SK-N-SH (cell line): ENCODE results near the gene HOXD10. TPM values are rescaled to one million over a fixed set of nuclear protein-coding genes. Genes with fewer than 3 reads are reported as not detected.

ENCODE experiments used
- CTCF ChIA-PET: fragments of 300-600, 350-600 bp; formaldehyde crosslinking; extraction: SDS; loops from one replicate; lab custom pipeline; 2021; lab: Yijun Ruan, JAX
- POLR2A ChIA-PET: fragments of 350-600 bp; sonication (Branson Sonifier 250); formaldehyde crosslinking; extraction: SDS; loops from one replicate; lab custom pipeline; 2020; ENCODE audit warnings: antibody characterized with exemption, inconsistent platforms; lab: Yijun Ruan, JAX
- DNase-seq: peaks from one replicate; pipeline ENCODE4 v3.0.0; 2012
- H2AFZ ChIP-seq: fragments of 200-600 bp; sonication (generic); 2 replicates; pipeline ENCODE4 v1.8.1; 2016; ENCODE audit warnings: antibody characterized with exemption, mild to moderate bottlenecking, low read depth
- H3F3A ChIP-seq: fragments of 200-600 bp; sonication (generic); replicated peaks from 2 replicates; pipeline ENCODE3; 2016; ENCODE audit warnings: antibody characterized with exemption, mild to moderate bottlenecking; ENCODE audit not compliant: insufficient read depth
- H3K27ac ChIP-seq, 2 experiments: fragments of 200-500 bp in 1 of 2; fragments of 200-600 bp in 1 of 2; sonication (Bioruptor generic) in 1 of 2; sonication (generic), shearing (Covaris generic) in 1 of 2; 2 replicates each; pipeline versions ENCODE4 v1.5.1 to v1.6.1; 2014 to 2016; ENCODE audit warnings: low read depth in 2 of 2, inconsistent platforms in 1 of 2, low read length in 1 of 2, mild to moderate bottlenecking in 1 of 2, mixed read lengths in 1 of 2
- H3K27me3 ChIP-seq: fragments of 200-600 bp; sonication (generic), shearing (Covaris generic); 2 replicates; pipeline ENCODE4 v1.6.1; 2016; ENCODE audit warnings: mixed run types; ENCODE audit not compliant: insufficient read depth
- H3K36me3 ChIP-seq, 2 experiments: fragments of 200-500 bp in 1 of 2; fragments of 200-600 bp in 1 of 2; sonication (Bioruptor generic) in 1 of 2; sonication (generic) in 1 of 2; replicated peaks in 1 of 2; 2 replicates each; pipeline versions ENCODE3 to v1.5.1; 2014 to 2016; ENCODE audit warnings: low read length in 1 of 2, mild to moderate bottlenecking in 1 of 2; ENCODE audit not compliant: insufficient read depth in 2 of 2, control insufficient read depth in 1 of 2
- H3K4me1 ChIP-seq, 2 experiments: fragments of 200-500 bp in 1 of 2; fragments of 200-600 bp in 1 of 2; sonication (Bioruptor generic) in 1 of 2; sonication (generic), shearing (Covaris generic) in 1 of 2; 2 replicates each; pipeline versions ENCODE4 v1.5.1 to v1.6.1; 2014 to 2016; ENCODE audit warnings: low read depth in 1 of 2, low read length in 1 of 2, mixed run types in 1 of 2; ENCODE audit not compliant: insufficient read depth in 2 of 2, control insufficient read depth in 1 of 2
- H3K4me2 ChIP-seq: fragments of 200-600 bp; sonication (generic), shearing (Covaris generic); 2 replicates; pipeline ENCODE4 v1.6.1; 2017; ENCODE audit warnings: mixed run types
- H3K4me3 ChIP-seq, 2 experiments: fragments of 200-500 bp in 1 of 2; fragments of 200-600 bp in 1 of 2; sonication (Bioruptor generic) in 1 of 2; sonication (generic), shearing (Covaris generic) in 1 of 2; 2 replicates each; pipeline versions ENCODE4 v1.5.1 to v1.8.1; 2014 to 2016; ENCODE audit warnings: low read depth in 2 of 2, inconsistent platforms in 1 of 2, low read length in 1 of 2, mild to moderate bottlenecking in 1 of 2, mixed read lengths in 1 of 2, moderate library complexity in 1 of 2
- H3K79me2 ChIP-seq: fragments of 200-600 bp; sonication (generic); 2 replicates; pipeline ENCODE4 v1.8.1; 2017; ENCODE audit warnings: mild to moderate bottlenecking; ENCODE audit not compliant: insufficient read depth
- H3K9ac ChIP-seq: fragments of 200-600 bp; sonication (generic); 2 replicates; pipeline ENCODE4 v1.6.1; 2017; ENCODE audit warnings: mixed run types
- H3K9me2 ChIP-seq: fragments of 200-600 bp; sonication (generic); 2 replicates; pipeline ENCODE4 v1.6.1; 2017; ENCODE audit warnings: mixed run types
- H3K9me3 ChIP-seq: fragments of 200-600 bp; sonication (generic); 2 replicates; pipeline ENCODE4 v1.6.1; 2017; ENCODE audit warnings: mixed run types, mild to moderate bottlenecking, moderate library complexity
- H4K20me1 ChIP-seq: fragments of 200-600 bp; sonication (generic); 2 replicates; pipeline ENCODE4 v1.6.1; 2017; ENCODE audit warnings: mild to moderate bottlenecking, mixed run types; ENCODE audit not compliant: insufficient read depth
- CHD2 ChIP-seq: fragments of 150-350 bp; IDR thresholded peaks from 2 replicates; pipeline ENCODE4 v1.6.1; 2018; ENCODE audit warnings: low read length; ENCODE audit not compliant: partially characterized antibody
- CTCF ChIP-seq: fragments of 200-600 bp; sonication (generic); IDR thresholded peaks from 2 replicates; pipeline ENCODE4 v1.6.1; 2017; ENCODE audit warnings: antibody characterized with exemption, mild to moderate bottlenecking, moderate library complexity
- EZH2phosphoT487 ChIP-seq: fragments of 200-600 bp; sonication (generic); IDR thresholded peaks from 2 replicates; pipeline ENCODE4 v1.6.1; 2017; ENCODE audit warnings: low read depth, mixed run types, mild to moderate bottlenecking, antibody characterized with exemption, moderate library complexity, borderline replicate concordance
- FOSL2 ChIP-seq: IDR thresholded peaks from 2 replicates; pipeline ENCODE4 v1.4.0; 2012; ENCODE audit warnings: low read depth, mild to moderate bottlenecking, moderate library complexity, borderline replicate concordance
- GABPA ChIP-seq: IDR thresholded peaks from 2 replicates; pipeline ENCODE4 v1.4.0; 2012; ENCODE audit warnings: low read depth, mild to moderate bottlenecking
- GATA2 ChIP-seq: sonication (generic); formaldehyde crosslinking; IDR thresholded peaks from 2 replicates; pipeline ENCODE4 v1.5.0; 2020; ENCODE audit warnings: mild to moderate bottlenecking, missing genetic modification reagents
- MAX ChIP-seq: IDR thresholded peaks from 2 replicates; pipeline ENCODE4 v1.4.0; 2012; ENCODE audit warnings: low read depth
- MEF2A ChIP-seq: IDR thresholded peaks from 2 replicates; pipeline ENCODE4 v1.4.0; 2012; ENCODE audit warnings: low read depth, borderline replicate concordance
- MXI1 ChIP-seq: IDR thresholded peaks from 2 replicates; pipeline ENCODE4 v1.6.1; 2012; ENCODE audit warnings: mild to moderate bottlenecking, low read depth, low read length, improper control_type of control experiment
- NRF1 ChIP-seq: IDR thresholded peaks from 2 replicates; pipeline ENCODE4 v1.6.1; 2012; ENCODE audit warnings: low read depth, mild to moderate bottlenecking, low read length
- SIN3A ChIP-seq: IDR thresholded peaks from 2 replicates; pipeline ENCODE4 v1.6.1; 2012; ENCODE audit warnings: low read depth, mild to moderate bottlenecking, low read length, moderate library complexity, borderline replicate concordance
- SMC3 ChIP-seq: IDR thresholded peaks from 2 replicates; pipeline ENCODE4 v1.6.1; 2012; ENCODE audit warnings: low read depth, low read length, improper control_type of control experiment
- WGBS: methylation state at CpG from one replicate; pipeline ENCODE4 v1.1.6; 2017; ENCODE audit warnings: low lambda C conversion rate; 5-methylcytosine and 5-hydroxymethylcytosine counted together
- polyA plus RNA-seq, 3 experiments: library from polyadenylated mRNA; depleted of rRNA; stranded (reverse); fragments of >200 nt; gene quantifications; 2 replicates each; pipeline ENCODE4 v1.2.3, GENCODE V29; 2012
- TF ChIP-seq, protein P1 (sequence below): IDR thresholded peaks from 2 replicates; pipeline ENCODE4 v1.4.0; 2012; ENCODE audit warnings: low read depth, borderline replicate concordance
- TF ChIP-seq, protein P2 (sequence below): IDR thresholded peaks from 2 replicates; pipeline ENCODE4; 2012

Gene HOXD10
- polyA plus RNA-seq, 1 of the 3 experiments (the other 2 are of a cell fraction): 0.10 TPM

GRCh38 chr2:176149481-176149938 is 32.9 kb downstream of the HOXD10 start:
- H3K4me1 ChIP-seq: peaks cover 0 to 8% of the 10 kb centered on the region in 2 experiments; a peak in 1 of 4 replicates
- no peak overlapping the region for H3K4me3 ChIP-seq
- ChIA-PET CTCF (interaction anchor here (4.4 kb wide), 1 partner anchor 9 kb away, joined by 24 read pairs; no protein-coding TSS in a partner anchor), POLR2A (interaction anchor here (0.6 kb wide), 1 partner anchor 260 kb away, joined by 4 read pairs; no protein-coding TSS in a partner anchor)
- H3K9me3 ChIP-seq: no peaks in the 10 kb centered on the region
- H3K9me2 ChIP-seq: no peaks in the 10 kb centered on the region
- H4K20me1 ChIP-seq: no peaks in the 10 kb centered on the region
- H3F3A ChIP-seq: no peaks in the 10 kb centered on the region
- no peak overlapping the region for H3K27ac ChIP-seq
- DNase-seq: no peak
- peaks cover 0 to 19% of the 10 kb centered on the region in 2 experiments for H3K36me3 ChIP-seq
- no peak overlapping the region for H3K9ac ChIP-seq
- TF ChIP-seq EZH2phosphoT487 (no peak), MEF2A (no peak), SIN3A (no peak), GABPA (no peak)
- no peaks in the 10 kb centered on the region for H3K27me3 ChIP-seq
- H2AFZ ChIP-seq: no peak overlapping the region
- 91% methylated on average over 22 of the region's 22 CpGs for WGBS
- peaks cover 3% of the 10 kb centered on the region; the same call in 1 of the 2 replicates for H3K79me2 ChIP-seq
- H3K4me2 ChIP-seq: no peak overlapping the region

DNA sequence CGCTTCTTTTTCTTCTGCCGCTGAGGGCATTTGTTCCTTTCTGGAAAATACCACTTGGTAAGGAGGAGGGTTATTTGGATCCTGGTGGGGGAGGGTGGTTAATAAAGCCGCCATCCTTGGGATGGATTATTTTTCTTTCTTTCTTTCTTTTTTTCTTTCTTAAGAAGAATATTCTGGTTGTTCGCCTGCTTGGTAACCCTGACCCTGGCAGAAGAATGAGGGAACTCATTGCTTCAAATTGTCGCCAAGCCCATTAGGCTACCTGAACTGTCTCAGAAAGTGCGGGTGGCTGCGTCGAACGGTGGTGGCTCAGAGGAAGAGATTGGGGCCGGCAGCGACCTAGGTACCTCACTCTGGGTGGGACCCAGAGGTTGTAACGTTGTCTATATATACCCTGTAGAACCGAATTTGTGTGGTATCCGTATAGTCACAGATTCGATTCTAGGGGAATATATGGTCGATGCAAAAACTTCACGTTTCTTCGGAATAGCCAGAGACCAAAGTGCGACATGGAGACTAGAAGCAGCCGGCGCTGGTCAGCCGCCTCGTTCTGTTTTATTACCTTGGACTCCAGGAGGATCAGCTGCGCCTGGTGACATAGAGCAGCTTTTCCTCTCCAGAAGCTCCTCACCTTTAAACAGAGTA is 33.5 kb downstream of the HOXD10 start:
- no peak for DNase-seq
- peaks cover 0 to 8% of the 10 kb centered on the region in 2 experiments; a peak in 1 of 4 replicates for H3K4me1 ChIP-seq
- H3K9me3 ChIP-seq: no peaks in the 10 kb centered on the region
- peaks cover 0 to 24% of the 10 kb centered on the region in 2 experiments for H3K36me3 ChIP-seq
- no peak overlapping the region for H3K4me2 ChIP-seq
- ChIA-PET CTCF (interaction anchor here (1.7 to 4.4 kb wide), 2 partner anchors 10 to 404 kb away, joined by 5 to 24 read pairs; no protein-coding TSS in a partner anchor), POLR2A (interaction anchor here (0.6 kb wide), 1 partner anchor 261 kb away, joined by 4 read pairs; no protein-coding TSS in a partner anchor)
- TF ChIP-seq, protein P1, sequence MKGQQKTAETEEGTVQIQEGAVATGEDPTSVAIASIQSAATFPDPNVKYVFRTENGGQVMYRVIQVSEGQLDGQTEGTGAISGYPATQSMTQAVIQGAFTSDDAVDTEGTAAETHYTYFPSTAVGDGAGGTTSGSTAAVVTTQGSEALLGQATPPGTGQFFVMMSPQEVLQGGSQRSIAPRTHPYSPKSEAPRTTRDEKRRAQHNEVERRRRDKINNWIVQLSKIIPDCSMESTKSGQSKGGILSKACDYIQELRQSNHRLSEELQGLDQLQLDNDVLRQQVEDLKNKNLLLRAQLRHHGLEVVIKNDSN: no peak
- no peak for TF ChIP-seq MEF2A
- no peak for TF ChIP-seq EZH2phosphoT487
- TF ChIP-seq, protein P2, sequence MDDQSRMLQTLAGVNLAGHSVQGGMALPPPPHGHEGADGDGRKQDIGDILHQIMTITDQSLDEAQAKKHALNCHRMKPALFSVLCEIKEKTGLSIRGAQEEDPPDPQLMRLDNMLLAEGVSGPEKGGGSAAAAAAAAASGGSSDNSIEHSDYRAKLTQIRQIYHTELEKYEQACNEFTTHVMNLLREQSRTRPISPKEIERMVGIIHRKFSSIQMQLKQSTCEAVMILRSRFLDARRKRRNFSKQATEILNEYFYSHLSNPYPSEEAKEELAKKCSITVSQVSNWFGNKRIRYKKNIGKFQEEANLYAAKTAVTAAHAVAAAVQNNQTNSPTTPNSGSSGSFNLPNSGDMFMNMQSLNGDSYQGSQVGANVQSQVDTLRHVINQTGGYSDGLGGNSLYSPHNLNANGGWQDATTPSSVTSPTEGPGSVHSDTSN: no peak
- no peak for TF ChIP-seq CHD2
- TF ChIP-seq CTCF: no peak
- TF ChIP-seq GATA2 (CRISPR knock-in tag): no peak
- no peak for TF ChIP-seq FOSL2
- no peak for TF ChIP-seq MXI1
- TF ChIP-seq SMC3: no peak
- no peak for TF ChIP-seq NRF1
- no peak for TF ChIP-seq MAX
- no peaks in the 10 kb centered on the region for H4K20me1 ChIP-seq
- no peaks in the 10 kb centered on the region for H3K9me2 ChIP-seq
- H3K79me2 ChIP-seq: no peaks in the 10 kb centered on the region
- no peak overlapping the region for H3K9ac ChIP-seq
- no peaks in the 10 kb centered on the region for H3F3A ChIP-seq
- no peak overlapping the region for H2AFZ ChIP-seq
- no peaks in the 10 kb centered on the region for H3K27me3 ChIP-seq
- no peak overlapping the region for H3K4me3 ChIP-seq
- H3K27ac ChIP-seq: no peak overlapping the region
- 92% methylated on average over 24 of the region's 24 CpGs for WGBS
